ENCODE results near the gene SLC2A10. TPM values are rescaled to one million over a fixed set of nuclear protein-coding genes. Genes with fewer than 3 reads are reported as not detected.

The SLC2A10 gene
- total RNA-seq, 1 experiment from 2014 or later = 1.6 TPM

DNA sequence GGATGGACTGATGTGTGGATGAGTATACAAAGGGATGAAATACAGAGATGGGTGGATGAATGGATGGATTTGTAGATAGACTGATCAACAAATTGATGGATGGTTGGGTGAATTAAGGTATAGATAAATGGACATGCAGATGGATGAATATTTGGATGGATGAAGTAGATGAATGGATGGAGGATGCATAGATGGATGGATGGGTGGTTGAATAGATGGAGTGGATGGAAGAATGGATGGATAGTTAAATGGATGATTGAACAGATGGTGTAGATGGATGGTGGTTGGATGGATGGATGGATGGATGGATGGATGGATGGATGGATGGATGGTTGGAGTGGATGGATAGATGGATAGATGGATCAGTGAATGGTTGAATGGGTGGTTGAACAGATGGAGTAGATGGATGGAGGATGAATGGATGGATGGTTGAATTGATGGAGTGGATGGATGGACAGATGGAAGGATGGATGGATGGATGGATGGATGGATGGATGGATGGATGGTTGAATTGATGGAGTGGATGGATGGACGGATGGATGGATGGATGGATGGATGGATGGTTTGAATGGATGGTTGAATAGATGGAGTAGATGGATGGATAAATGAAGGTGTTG is 15.0 kb downstream of the SLC2A10 start:
- CTCF ChIA-PET = no interaction called here
- no TSS peak for BruUV-seq (replicated peaks)
- Histone ChIP-seq H3K36me3 (ENCODE audit: control insufficient read depth, insufficient read depth, low read length) (no peaks in the 10 kb centered on the region), H3K4me1 (ENCODE audit: control insufficient read depth, insufficient read depth, low read length) (no peaks in the 10 kb centered on the region), H3K9me3 (ENCODE audit: control insufficient read depth, insufficient read depth, low read depth, low read length) (no peaks in the 10 kb centered on the region; the same call in 1 of the 2 replicates), H3K27ac (ENCODE audit: low read length) (no peak overlapping the region), H3K4me3 (ENCODE audit: low read depth in 2 of 2, low read length in 2 of 2) (no peak overlapping the region), H3K27me3 (ENCODE audit: control insufficient read depth, insufficient read depth, low read length) (no peaks in the 10 kb centered on the region)
- TF ChIP-seq POLR2AphosphoS5 (IDR thresholded peaks at IDR 0.05; ENCODE audit: low read depth, low read length) = no peak
- TF ChIP-seq, protein P1, sequence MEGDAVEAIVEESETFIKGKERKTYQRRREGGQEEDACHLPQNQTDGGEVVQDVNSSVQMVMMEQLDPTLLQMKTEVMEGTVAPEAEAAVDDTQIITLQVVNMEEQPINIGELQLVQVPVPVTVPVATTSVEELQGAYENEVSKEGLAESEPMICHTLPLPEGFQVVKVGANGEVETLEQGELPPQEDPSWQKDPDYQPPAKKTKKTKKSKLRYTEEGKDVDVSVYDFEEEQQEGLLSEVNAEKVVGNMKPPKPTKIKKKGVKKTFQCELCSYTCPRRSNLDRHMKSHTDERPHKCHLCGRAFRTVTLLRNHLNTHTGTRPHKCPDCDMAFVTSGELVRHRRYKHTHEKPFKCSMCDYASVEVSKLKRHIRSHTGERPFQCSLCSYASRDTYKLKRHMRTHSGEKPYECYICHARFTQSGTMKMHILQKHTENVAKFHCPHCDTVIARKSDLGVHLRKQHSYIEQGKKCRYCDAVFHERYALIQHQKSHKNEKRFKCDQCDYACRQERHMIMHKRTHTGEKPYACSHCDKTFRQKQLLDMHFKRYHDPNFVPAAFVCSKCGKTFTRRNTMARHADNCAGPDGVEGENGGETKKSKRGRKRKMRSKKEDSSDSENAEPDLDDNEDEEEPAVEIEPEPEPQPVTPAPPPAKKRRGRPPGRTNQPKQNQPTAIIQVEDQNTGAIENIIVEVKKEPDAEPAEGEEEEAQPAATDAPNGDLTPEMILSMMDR (IDR thresholded peaks at IDR 0.05) = no peak
- no peak for TF ChIP-seq SIN3A (IDR thresholded peaks at IDR 0.05; ENCODE audit: borderline replicate concordance, insufficient read depth, low read depth, low read length)
- TF ChIP-seq TCF7L2 (IDR thresholded peaks at IDR 0.05; ENCODE audit: low read depth, low read length) = no peak
- POLR2A ChIA-PET = no interaction called here
- in situ Hi-C loops (cut with HindIII; ENCODE audit: low pct_unique_long_range_greater_than_20kb, low sequenced_read_pairs) = no loop called here
- no peak for DNase-seq (ENCODE audit: low read depth, low spot score)
- no peak for ATAC-seq
- intact Hi-C loops (cut with micrococcal nuclease; ENCODE audit: unreplicated experiment) = no loop called here

DNA sequence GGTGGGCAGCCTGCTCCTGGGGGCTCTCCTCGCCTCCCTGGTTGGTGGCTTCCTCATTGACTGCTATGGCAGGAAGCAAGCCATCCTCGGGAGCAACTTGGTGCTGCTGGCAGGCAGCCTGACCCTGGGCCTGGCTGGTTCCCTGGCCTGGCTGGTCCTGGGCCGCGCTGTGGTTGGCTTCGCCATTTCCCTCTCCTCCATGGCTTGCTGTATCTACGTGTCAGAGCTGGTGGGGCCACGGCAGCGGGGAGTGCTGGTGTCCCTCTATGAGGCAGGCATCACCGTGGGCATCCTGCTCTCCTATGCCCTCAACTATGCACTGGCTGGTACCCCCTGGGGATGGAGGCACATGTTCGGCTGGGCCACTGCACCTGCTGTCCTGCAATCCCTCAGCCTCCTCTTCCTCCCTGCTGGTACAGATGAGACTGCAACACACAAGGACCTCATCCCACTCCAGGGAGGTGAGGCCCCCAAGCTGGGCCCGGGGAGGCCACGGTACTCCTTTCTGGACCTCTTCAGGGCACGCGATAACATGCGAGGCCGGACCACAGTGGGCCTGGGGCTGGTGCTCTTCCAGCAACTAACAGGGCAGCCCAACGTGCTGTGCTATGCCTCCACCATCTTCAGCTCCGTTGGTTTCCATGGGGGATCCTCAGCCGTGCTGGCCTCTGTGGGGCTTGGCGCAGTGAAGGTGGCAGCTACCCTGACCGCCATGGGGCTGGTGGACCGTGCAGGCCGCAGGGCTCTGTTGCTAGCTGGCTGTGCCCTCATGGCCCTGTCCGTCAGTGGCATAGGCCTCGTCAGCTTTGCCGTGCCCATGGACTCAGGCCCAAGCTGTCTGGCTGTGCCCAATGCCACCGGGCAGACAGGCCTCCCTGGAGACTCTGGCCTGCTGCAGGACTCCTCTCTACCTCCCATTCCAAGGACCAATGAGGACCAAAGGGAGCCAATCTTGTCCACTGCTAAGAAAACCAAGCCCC is 16.0 kb downstream of the SLC2A10 start:
- TF ChIP-seq TCF7L2 (IDR thresholded peaks at IDR 0.05; ENCODE audit: low read depth, low read length) = no peak
- no peak for TF ChIP-seq POLR2AphosphoS5 (IDR thresholded peaks at IDR 0.05; ENCODE audit: low read depth, low read length)
- TF ChIP-seq, protein P1 (IDR thresholded peaks at IDR 0.05) = no peak
- TF ChIP-seq, protein P2, sequence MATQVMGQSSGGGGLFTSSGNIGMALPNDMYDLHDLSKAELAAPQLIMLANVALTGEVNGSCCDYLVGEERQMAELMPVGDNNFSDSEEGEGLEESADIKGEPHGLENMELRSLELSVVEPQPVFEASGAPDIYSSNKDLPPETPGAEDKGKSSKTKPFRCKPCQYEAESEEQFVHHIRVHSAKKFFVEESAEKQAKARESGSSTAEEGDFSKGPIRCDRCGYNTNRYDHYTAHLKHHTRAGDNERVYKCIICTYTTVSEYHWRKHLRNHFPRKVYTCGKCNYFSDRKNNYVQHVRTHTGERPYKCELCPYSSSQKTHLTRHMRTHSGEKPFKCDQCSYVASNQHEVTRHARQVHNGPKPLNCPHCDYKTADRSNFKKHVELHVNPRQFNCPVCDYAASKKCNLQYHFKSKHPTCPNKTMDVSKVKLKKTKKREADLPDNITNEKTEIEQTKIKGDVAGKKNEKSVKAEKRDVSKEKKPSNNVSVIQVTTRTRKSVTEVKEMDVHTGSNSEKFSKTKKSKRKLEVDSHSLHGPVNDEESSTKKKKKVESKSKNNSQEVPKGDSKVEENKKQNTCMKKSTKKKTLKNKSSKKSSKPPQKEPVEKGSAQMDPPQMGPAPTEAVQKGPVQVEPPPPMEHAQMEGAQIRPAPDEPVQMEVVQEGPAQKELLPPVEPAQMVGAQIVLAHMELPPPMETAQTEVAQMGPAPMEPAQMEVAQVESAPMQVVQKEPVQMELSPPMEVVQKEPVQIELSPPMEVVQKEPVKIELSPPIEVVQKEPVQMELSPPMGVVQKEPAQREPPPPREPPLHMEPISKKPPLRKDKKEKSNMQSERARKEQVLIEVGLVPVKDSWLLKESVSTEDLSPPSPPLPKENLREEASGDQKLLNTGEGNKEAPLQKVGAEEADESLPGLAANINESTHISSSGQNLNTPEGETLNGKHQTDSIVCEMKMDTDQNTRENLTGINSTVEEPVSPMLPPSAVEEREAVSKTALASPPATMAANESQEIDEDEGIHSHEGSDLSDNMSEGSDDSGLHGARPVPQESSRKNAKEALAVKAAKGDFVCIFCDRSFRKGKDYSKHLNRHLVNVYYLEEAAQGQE (IDR thresholded peaks at IDR 0.05; ENCODE audit: insufficient read depth in 1 of 2, low read depth in 2 of 2, low read length in 1 of 2) = no peak
- no peak for TF ChIP-seq SIN3A (IDR thresholded peaks at IDR 0.05; ENCODE audit: borderline replicate concordance, insufficient read depth, low read depth, low read length)
- POLR2A ChIA-PET = no interaction called here
- Histone ChIP-seq H3K36me3 (ENCODE audit: control insufficient read depth, insufficient read depth, low read length) (no peaks in the 10 kb centered on the region), H3K27ac (ENCODE audit: low read length) (no peak overlapping the region), H3K9me3 (ENCODE audit: control insufficient read depth, insufficient read depth, low read depth, low read length) (no peaks in the 10 kb centered on the region; the same call in 1 of the 2 replicates), H3K4me1 (ENCODE audit: control insufficient read depth, insufficient read depth, low read length) (no peaks in the 10 kb centered on the region), H3K27me3 (ENCODE audit: control insufficient read depth, insufficient read depth, low read length) (no peaks in the 10 kb centered on the region), H3K4me3 (ENCODE audit: low read depth in 2 of 2, low read length in 2 of 2) (no peak overlapping the region)
- intact Hi-C loops (cut with micrococcal nuclease; ENCODE audit: unreplicated experiment) (no loop called here), in situ Hi-C loops (cut with HindIII; ENCODE audit: low pct_unique_long_range_greater_than_20kb, low sequenced_read_pairs) (no loop called here)
- BruUV-seq (replicated peaks) = no TSS peak
- DNase-seq (ENCODE audit: low read depth, low spot score) (no peak), ATAC-seq (no peak)
- CTCF ChIA-PET = no interaction called here

Data from Panc1 (cell line).